ENCODE measurements around the gene MICAL3.
"Not testable (repeated sequence)": the region's sequence is repeated elsewhere in the genome, so short reads cannot be mapped to it uniquely, and the experiment has no call there.

The MICAL3 gene

DNA sequence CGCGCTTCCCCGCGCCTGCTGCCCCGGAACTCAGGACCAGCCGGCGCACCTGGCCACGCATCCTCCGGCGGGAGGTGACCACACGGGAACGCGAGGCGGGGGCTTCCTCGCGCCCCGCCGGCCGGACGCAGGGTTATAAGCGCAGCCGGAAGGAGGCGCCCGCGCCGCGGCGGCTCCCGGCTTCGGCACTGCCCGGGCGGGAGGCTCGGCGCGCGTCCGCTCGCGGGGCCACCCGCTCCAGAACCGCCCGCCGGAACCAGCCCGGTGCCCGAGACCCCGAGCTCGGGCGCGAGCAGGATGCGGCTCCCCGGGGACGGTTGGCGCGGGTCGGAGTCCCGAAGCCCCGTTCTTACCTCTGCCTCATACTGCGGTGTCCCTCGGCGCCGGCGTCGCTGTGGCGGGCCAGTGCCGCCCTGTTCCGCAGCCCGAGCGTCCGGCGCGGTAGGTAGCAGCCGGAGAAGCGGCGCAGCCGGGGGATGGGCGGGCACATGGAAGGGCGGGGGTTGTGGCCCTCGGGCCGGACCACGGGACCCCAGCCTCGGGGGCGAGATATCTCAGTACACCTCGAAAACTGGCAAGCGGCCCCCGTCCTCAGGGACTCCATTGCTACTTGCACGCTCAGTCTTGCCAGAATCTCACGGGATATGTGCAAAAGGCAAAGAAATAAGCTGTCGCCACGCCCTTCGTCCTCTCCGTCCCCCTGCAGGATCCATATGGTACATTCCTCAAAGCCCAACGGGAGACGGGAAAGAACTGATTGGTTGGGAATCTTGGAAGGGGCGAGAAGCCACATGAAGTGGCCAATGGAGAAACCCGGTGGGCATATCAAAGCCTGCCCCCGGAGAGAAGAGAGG lies 23.1 kb downstream of the MICAL3 start:
- TF ChIP-seq POLR2AphosphoS5 (IDR thresholded peaks at IDR 0.05; ENCODE audit: borderline replicate concordance, low read depth, low read length) = peak; percentile 85
- no peak for TF ChIP-seq FOXP2 (optimal IDR thresholded peaks at IDR 0.05; ENCODE audit: control extremely low read depth, extremely low read length, insufficient read depth)
- no peak for TF ChIP-seq EZH2 (IDR thresholded peaks at IDR 0.05)
- no peaks in the 10 kb centered on the region for H3K9me3 ChIP-seq (ENCODE audit: low read depth, low read length)
- H3K4me3 ChIP-seq = peak overlapping the region; percentile 96
- peak overlapping the region; percentile 92 for H3K27ac ChIP-seq
- H3K36me3 ChIP-seq (ENCODE audit: insufficient read depth, low read length) = no peaks in the 10 kb centered on the region
- DNase-seq (ENCODE audit: low read depth, low spot score) = peak; percentile 93
- peak overlapping the region; percentile 91 for H3K9ac ChIP-seq (ENCODE audit: insufficient read length)

DNA sequence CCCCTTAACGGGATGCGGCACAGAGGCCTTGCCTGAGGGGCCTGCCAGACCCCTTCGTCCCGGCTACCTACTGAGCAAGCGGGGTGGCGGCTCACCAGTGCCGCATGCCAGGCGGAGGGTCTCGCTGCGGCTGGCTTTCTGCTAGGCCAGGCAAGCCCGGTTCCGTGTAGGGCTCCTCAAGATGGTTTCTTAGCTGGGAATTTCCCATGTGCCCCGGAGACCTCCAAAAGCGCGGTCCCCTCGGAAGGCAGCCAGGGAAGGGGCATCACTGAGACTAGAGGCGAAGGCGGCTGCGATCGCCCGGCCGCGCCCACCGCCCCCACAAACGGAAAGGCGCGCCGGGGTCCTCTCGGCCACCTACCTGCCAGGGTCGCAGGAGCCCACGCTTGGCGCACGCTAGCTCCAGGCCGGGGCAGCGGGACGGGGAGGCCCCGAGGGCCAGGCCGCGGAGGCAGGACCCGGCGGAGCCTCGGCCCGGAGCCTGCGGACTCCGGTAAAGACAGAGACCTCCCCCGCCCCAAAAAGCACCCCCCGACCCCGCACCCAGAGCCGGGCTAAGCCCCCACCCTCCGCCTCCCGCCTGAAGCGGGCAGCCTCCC lies 23.8 kb downstream of the MICAL3 start:
- no peaks in the 10 kb centered on the region for H3K9me3 ChIP-seq (ENCODE audit: low read depth, low read length)
- H3K27ac ChIP-seq = no peak overlapping the region
- DNase-seq (ENCODE audit: low read depth, low spot score) = no peak
- H3K9ac ChIP-seq (ENCODE audit: insufficient read length) = peak overlapping the region; percentile 91
- H3K4me3 ChIP-seq = peak overlapping the region; percentile 96
- H3K36me3 ChIP-seq (ENCODE audit: insufficient read depth, low read length) = no peaks in the 10 kb centered on the region
- no peak for TF ChIP-seq POLR2AphosphoS5 (IDR thresholded peaks at IDR 0.05; ENCODE audit: borderline replicate concordance, low read depth, low read length)
- no peak for TF ChIP-seq FOXP2 (optimal IDR thresholded peaks at IDR 0.05; ENCODE audit: control extremely low read depth, extremely low read length, insufficient read depth)
- no peak for TF ChIP-seq EZH2 (IDR thresholded peaks at IDR 0.05)

DNA sequence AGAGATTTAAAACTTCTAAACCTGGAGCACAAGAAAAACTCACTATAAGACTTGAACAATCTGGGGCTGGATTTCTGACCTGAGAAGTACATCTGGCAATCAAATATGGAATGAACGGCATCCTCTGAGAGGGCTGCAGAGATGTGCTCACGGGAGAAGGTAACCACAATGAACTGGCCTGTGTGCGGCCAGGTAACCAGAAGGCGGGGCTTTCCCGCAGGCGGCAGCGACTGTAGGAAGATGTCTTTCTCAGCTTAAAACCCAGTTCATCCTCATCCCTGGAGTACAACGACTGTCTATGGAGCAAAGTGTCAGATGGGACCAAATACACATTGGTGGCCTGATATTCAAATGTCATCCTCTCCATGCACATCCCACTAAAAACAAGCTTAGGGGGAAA lies 24.5 kb downstream of the MICAL3 start:
- TF ChIP-seq EZH2 (IDR thresholded peaks at IDR 0.05) (no peak), POLR2AphosphoS5 (IDR thresholded peaks at IDR 0.05; ENCODE audit: borderline replicate concordance, low read depth, low read length) (no peak), FOXP2 (optimal IDR thresholded peaks at IDR 0.05; ENCODE audit: control extremely low read depth, extremely low read length, insufficient read depth) (no peak)
- no peak overlapping the region for H3K27ac ChIP-seq
- DNase-seq (ENCODE audit: low read depth, low spot score) = no peak
- no peaks in the 10 kb centered on the region for H3K9me3 ChIP-seq (ENCODE audit: low read depth, low read length)
- H3K9ac ChIP-seq (ENCODE audit: insufficient read length) = no peak overlapping the region
- no peaks in the 10 kb centered on the region for H3K36me3 ChIP-seq (ENCODE audit: insufficient read depth, low read length)
- H3K4me3 ChIP-seq = peak overlapping the region; percentile 96

DNA sequence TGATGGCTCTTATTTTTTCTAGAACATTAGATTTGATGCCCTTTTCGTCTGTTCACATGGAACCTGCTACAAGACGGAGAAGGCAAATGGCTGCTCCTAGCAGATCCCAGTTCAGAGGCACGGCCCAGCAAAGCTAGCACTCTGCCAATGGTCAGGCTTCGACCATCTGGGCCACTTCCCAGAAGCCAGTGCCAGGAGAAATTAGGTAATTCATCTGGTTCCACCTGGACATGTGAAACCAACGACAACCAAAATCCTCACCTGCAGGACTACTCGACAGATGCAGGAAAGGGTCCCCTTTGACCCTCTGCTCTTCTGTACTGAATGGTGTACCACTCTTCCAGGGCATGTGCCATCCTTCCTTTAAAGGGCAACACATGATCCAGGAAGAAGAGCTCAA lies 25.4 kb downstream of the MICAL3 start:
- no peaks in the 10 kb centered on the region for H3K9me3 ChIP-seq (ENCODE audit: low read depth, low read length)
- H3K4me3 ChIP-seq = no peak overlapping the region
- no peak overlapping the region for H3K27ac ChIP-seq
- TF ChIP-seq FOXP2 (optimal IDR thresholded peaks at IDR 0.05; ENCODE audit: control extremely low read depth, extremely low read length, insufficient read depth) (no peak), POLR2AphosphoS5 (IDR thresholded peaks at IDR 0.05; ENCODE audit: borderline replicate concordance, low read depth, low read length) (no peak), EZH2 (IDR thresholded peaks at IDR 0.05) (no peak)
- no peak overlapping the region for H3K9ac ChIP-seq (ENCODE audit: insufficient read length)
- no peak for DNase-seq (ENCODE audit: low read depth, low spot score)
- no peaks in the 10 kb centered on the region for H3K36me3 ChIP-seq (ENCODE audit: insufficient read depth, low read length)

DNA sequence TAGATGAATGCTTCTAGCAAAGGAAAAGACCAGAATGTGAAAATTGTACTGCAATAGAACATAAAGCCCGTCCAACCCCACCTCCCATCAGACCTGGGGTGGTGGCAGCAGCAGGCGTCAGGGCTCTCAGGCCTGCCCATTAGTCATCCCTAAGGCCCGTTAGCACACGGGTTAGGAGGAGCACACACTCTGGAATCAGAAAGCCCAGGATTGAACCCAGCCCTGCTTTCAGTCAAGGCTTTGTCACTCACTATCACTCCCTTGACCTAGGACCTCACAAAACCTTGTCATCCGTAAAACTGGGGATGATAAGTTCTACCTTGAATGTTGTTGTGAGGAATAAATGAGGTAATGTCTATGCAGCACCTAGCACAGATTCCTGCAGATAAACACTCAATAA lies 26.9 kb downstream of the MICAL3 start:
- no peak overlapping the region for H3K27ac ChIP-seq
- no peak for DNase-seq (ENCODE audit: low read depth, low spot score)
- no peak overlapping the region for H3K4me3 ChIP-seq
- H3K9me3 ChIP-seq (ENCODE audit: low read depth, low read length) = no peaks in the 10 kb centered on the region
- no peaks in the 10 kb centered on the region for H3K36me3 ChIP-seq (ENCODE audit: insufficient read depth, low read length)
- H3K9ac ChIP-seq (ENCODE audit: insufficient read length) = no peak overlapping the region
- no peak for TF ChIP-seq POLR2AphosphoS5 (IDR thresholded peaks at IDR 0.05; ENCODE audit: borderline replicate concordance, low read depth, low read length)
- TF ChIP-seq FOXP2 (optimal IDR thresholded peaks at IDR 0.05; ENCODE audit: control extremely low read depth, extremely low read length, insufficient read depth) = no peak

DNA sequence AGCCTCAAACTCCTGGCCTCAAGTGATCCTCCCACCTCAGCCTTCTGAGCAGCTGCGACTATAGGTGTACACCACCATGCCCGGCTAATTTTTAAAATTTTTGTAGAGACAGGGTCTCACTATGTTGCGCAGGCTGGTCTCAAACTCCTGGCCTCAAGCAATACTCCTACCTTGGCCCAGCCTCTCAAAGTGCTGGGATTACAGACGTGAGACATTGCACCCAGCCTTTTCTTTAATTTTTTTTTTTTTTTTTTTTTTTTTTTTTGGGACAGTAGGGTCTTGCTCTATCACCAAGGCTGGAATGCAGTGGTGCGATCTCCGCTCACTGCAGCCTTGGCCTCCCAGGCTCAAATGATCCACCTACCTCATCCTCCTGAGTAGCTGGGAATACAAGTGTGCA lies 29.1 kb downstream of the MICAL3 start:
- not testable (repeated sequence) for H3K9ac ChIP-seq (ENCODE audit: insufficient read length); H3K4me3 ChIP-seq; H3K9me3 ChIP-seq (ENCODE audit: low read depth, low read length); DNase-seq (ENCODE audit: low read depth, low spot score); H3K36me3 ChIP-seq (ENCODE audit: insufficient read depth, low read length); H3K27ac ChIP-seq

DNA sequence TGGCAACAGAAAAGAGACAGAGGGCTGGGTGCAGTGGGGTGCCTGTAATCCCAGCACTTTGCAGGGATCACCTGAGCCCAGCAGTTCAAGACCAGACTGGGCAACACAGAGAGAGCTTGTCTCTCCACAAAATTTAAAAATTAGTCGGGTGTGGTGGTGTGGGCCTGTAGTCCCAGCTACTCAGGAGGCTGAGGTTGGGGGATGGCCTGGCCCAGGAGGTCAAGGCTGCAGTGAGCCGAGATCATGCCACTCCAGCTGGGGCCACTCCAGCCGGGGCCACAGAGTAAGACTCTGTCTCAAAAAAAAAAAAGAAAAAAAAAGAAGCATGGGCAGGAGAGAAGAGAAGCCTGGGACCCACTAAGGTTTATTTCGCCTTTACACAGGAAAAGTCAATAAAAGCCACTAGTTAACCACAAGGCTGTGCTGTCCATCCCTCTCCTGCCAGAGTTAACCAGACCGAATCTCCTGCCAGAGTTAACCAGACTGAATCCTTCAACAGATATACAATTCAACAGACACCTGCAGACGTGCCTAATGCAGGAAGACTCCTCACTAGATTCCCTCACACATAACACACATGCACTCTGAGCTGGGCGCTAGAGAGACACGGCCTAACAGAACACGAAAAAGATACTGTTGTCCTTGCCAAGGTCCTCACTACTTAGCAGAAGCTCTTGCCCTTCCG lies 29.8 kb downstream of the MICAL3 start:
- H3K4me3 ChIP-seq = no peak overlapping the region
- no peaks in the 10 kb centered on the region for H3K9me3 ChIP-seq (ENCODE audit: low read depth, low read length)
- H3K9ac ChIP-seq (ENCODE audit: insufficient read length) = no peak overlapping the region
- TF ChIP-seq POLR2AphosphoS5 (IDR thresholded peaks at IDR 0.05; ENCODE audit: borderline replicate concordance, low read depth, low read length) (no peak), EZH2 (IDR thresholded peaks at IDR 0.05) (no peak), FOXP2 (optimal IDR thresholded peaks at IDR 0.05; ENCODE audit: control extremely low read depth, extremely low read length, insufficient read depth) (no peak)
- no peak for DNase-seq (ENCODE audit: low read depth, low spot score)
- H3K36me3 ChIP-seq (ENCODE audit: insufficient read depth, low read length) = no peaks in the 10 kb centered on the region
- no peak overlapping the region for H3K27ac ChIP-seq

DNA sequence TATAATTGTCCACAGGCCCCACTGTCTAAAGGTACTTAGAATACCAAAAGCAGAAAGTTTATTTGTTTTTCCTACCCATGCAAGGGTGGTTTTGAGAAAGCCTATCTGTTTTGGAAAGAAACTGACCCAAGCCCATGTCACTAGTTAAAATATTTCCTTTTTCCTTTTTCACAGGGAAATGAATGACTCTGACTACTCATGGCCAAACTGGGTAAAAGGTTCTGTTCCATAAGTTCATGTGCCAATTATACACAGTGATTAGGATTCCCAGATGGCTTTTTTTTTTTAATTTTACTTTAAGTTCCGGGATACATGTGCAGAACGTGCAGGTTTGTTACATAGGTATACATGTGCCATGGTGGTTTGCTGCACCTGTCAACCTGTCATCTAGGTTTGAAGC lies 31.4 kb downstream of the MICAL3 start:
- not testable (repeated sequence) for H3K9ac ChIP-seq (ENCODE audit: insufficient read length); DNase-seq (ENCODE audit: low read depth, low spot score); H3K4me3 ChIP-seq; H3K9me3 ChIP-seq (ENCODE audit: low read depth, low read length); H3K36me3 ChIP-seq (ENCODE audit: insufficient read depth, low read length); H3K27ac ChIP-seq

DNA sequence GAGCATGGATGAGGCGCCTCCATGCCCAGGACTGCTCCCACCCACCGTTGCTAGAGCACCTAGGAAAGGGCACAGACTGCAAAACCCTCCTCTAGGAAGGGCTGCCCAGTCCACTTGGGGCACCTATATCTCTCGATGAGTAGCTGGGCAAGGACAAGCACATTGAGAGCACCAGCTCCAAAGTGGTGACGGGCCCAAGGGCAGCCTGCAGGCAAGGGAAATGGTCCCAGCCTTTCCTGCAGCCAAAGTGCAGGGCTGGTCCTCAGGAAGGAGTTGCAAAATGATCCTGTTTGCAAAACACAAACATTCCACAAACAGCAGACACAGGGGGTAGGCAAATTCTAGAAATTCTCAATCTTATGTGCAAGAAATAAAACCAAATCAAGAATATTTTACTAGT lies 32.4 kb downstream of the MICAL3 start:
- not testable (repeated sequence) for H3K9ac ChIP-seq (ENCODE audit: insufficient read length); H3K9me3 ChIP-seq (ENCODE audit: low read depth, low read length); H3K4me3 ChIP-seq; DNase-seq (ENCODE audit: low read depth, low spot score); H3K36me3 ChIP-seq (ENCODE audit: insufficient read depth, low read length); H3K27ac ChIP-seq
